CD4-positive, alpha-beta T cell treated with Interleukin-15 for 1 hour (primary cell): ENCODE data around the gene KRTAP9-2.
"Not testable (repeated sequence)": the region's sequence is repeated elsewhere in the genome, so short reads cannot be mapped to it uniquely, and the experiment has no call there.

Experiments used
- DNase-seq: peaks from one replicate; pipeline ENCODE4 v3.0.0-alpha.2; 2020

The KRTAP9-2 gene

GRCh38 chr17:41237116-41237515 lies 10.7 kb downstream of the KRTAP9-2 start:
- not testable (repeated sequence) for DNase-seq

DNA sequence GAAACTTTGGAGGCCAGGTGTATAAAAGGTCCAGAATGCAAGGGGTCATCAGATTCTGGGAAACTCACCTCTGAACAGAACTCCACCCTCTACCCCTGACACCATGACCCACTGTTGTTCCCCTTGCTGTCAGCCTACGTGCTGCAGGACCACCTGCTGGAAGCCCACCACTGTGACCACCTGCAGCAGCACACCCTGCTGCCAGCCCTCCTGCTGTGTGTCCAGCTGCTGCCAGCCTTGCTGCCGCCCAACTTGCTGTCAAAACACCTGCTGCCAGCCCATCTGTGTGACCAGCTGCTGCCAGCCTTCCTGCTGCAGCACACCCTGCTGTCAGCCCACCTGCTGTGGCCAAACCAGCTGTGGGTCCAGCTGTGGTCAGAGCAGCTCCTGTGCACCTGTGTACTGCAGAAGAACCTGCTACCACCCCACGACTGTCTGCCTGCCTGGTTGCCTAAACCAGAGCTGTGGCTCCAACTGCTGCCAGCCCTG lies 11.5 kb downstream of the KRTAP9-2 start, which contains the start of gene KRTAP9-8:
Gene KRTAP9-8 (plus strand): TSS at position 51 of the 489 bp plus-strand sequence. CDS start 53 bp downstream, at position 104.
- not testable (repeated sequence) for DNase-seq

DNA sequence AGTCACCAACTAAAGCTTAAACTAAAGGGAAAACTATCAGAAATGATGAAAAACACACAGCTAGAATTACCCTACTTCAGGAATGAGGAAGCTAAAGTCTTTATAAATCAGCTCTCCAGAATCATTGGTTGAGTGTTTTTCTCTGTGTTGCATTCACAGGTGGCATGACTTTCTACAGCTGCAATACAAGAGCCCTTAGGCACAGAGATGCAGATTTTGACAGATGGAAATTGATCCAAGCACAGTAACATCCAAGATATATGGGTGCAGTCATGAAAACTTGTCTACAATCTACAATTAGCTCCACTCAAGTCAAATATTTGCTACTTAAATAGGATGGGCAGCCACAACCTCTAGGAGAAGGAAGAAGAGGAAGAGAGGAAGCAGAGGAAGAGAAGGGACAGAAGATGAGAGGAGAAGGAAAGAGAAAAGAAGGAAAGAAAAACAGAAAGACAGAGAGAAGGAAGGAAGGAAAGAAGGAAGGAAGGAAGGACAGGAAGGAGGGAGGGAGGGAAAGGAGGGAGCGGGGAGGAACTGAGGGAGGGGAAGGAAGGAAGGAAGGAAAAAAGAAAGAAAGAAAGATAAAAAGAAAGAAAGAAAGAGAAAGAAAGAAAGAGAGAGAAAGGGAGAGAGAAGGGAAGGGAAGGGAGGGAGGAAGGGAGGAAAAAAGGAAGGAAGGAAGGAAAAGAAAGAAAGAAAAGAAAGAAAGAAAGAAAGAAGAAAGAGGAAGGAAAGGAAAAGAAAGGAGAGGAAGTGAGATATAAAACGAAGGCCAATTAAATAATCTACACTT lies 20.7 kb downstream of the KRTAP9-2 start:
- DNase-seq: not testable (repeated sequence)

GRCh38 chr17:41249637-41250240 lies 23.3 kb downstream of the KRTAP9-2 start, which contains the start of gene KRTAP9-4:
Gene KRTAP9-4, plus strand, starts transcription at chr17:41249687. Its CDS starts 34 bp downstream, at chr17:41249721.
- DNase-seq: not testable (repeated sequence)

- DNase-seq: no peak
Measured at GRCh38 chr17:41251261-41251660, 24.8 kb downstream of the KRTAP9-2 start.

DNA sequence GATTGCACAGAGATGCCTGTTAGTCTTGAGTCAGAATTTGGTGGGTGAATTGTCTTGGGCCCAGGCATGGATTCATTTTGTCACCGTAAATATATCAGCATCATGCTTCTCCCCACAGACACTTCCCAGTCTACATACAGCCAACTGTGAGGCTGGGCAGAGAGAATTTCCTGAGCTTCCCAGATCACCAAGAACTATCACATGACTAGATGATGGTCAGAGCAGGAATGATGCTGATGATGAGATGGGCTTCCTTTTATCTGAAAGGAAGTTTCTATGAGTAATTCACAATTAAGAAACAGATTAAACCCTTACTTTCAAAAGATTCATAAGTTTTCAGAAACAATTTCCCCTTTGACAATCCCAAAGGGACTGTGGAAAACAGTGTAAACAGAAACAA lies 28.4 kb downstream of the KRTAP9-2 start:
- no peak for DNase-seq

DNA sequence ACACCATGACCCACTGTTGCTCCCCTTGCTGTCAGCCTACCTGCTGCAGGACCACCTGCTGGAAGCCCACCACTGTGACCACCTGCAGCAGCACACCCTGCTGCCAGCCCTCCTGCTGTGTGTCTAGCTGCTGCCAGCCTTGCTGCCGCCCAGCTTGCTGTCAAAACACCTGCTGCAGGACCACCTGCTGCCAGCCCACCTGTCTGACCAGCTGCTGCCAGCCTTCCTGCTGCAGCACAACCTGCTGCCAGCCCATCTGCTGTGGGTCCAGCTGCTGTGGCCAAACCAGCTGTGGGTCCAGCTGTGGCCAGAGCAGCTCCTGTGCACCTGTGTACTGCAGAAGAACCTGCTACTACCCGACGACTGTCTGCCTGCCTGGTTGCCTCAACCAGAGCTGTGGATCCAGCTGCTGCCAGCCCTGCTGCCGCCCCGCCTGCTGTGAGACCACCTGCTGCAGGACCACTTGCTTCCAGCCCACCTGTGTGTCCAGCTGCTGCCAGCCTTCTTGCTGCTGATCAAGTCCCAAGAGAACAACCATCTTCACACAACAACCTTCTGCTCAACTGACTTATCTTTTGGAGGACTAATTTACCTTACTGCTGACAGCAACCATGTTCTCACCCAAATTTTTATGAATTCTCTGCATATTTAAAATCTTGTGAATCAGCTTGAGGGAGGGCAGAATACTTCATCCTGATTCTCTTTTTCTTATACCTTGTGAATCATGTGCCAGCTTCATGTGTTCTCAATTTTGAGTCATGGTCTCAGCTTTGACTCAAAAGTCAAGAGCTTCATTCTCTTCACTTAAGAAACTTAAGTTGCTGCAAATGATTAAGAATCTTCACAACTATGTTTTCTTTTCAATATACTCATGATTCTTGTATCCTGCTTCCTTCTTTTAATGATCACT lies 29.2 kb downstream of the KRTAP9-2 start, which contains the start of gene KRTAP9-9:
Gene KRTAP9-9 (plus strand): TSS at position 4 of the 910 bp plus-strand sequence.
- DNase-seq: not testable (repeated sequence)

- no peak for DNase-seq
Measured at GRCh38 chr17:41256291-41256685, 29.8 kb downstream of the KRTAP9-2 start.

GRCh38 chr17:41258406-41258805 lies 32.0 kb downstream of the KRTAP9-2 start:
- DNase-seq: no peak

DNA sequence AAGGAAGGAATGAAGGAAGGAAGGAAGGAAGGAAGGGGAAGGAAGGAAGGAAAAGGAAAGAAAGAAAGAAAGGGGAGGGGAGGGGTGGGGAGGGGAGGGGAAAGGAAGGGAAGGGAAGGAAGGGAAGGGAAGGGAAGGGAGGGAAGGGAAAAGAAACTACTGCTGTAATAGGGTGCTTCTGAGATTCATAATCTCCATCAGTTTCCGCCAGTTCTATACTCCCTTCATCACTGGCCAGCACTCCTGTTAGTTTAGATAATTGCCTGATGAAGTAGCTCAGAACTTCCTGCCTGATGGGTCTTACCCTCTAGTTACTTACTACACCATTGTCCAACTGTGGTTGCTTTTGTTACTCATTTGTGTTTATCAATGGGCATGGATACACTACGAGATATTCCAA lies 36.8 kb downstream of the KRTAP9-2 start:
- no peak for DNase-seq

GRCh38 chr17:41264599-41264998 lies 38.2 kb downstream of the KRTAP9-2 start:
- DNase-seq: no peak

DNA sequence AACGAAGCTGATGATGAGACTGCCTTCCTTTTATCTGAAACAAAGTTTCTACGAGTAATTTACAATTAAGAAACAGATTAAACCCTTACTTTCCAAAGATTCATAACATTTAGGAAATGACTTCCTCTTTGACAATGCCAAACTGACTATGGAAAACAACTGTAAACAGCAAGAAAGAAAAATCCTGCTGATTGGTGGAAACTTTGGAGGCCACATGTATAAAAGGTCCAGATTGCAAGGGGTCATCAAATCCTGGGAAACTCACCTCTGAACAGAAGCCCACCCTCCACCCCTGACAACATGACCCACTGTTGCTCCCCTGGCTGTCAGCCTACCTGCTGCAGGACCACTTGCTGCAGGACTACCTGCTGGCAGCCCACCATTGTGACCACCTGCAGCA lies 38.6 kb downstream of the KRTAP9-2 start, which contains the start of gene KRTAP9-6:
Gene KRTAP9-6 (plus strand): TSS at position 301 of the 400 bp plus-strand sequence. CDS start 0 bp downstream, at position 301.
- DNase-seq: no peak

- DNase-seq: no peak
Measured at GRCh38 chr17:41267711-41268110, 41.3 kb downstream of the KRTAP9-2 start.

GRCh38 chr17:41271323-41271722 lies 44.9 kb downstream of the KRTAP9-2 start:
- not testable (repeated sequence) for DNase-seq

- DNase-seq: no peak
Measured at GRCh38 chr17:41271858-41272257, 45.4 kb downstream of the KRTAP9-2 start.

GRCh38 chr17:41275648-41276190 lies 49.3 kb downstream of the KRTAP9-2 start, which contains the start of gene KRTAP9-7:
Gene KRTAP9-7, plus strand, starts transcription at chr17:41275698. Its CDS starts 0 bp downstream, at chr17:41275698.
- DNase-seq: not testable (repeated sequence)
